Stimulated activated CD8-positive, alpha-beta memory T cell treated with anti-CD3 and anti-CD28 coated beads, Interleukin-4, amount 100 ng/mL, for 48 hours (primary cell): ENCODE results near the gene ETFDH.
"Not testable (repeated sequence)": the region's sequence is repeated elsewhere in the genome, so short reads cannot be mapped to it uniquely, and the experiment has no call there.

Source experiments
- DNase-seq: peaks from one replicate; pipeline ENCODE4 v3.0.0-alpha.2; 2020

Gene ETFDH

GRCh38 chr4:158681629-158682028 is 9.5 kb downstream of the ETFDH start:
- DNase-seq = no peak

- no peak for DNase-seq
Measured at GRCh38 chr4:158682066-158682465, 10.0 kb downstream of the ETFDH start.

GRCh38 chr4:158688813-158689212 is 16.7 kb downstream of the ETFDH start:
- no peak for DNase-seq

GRCh38 chr4:158704274-158704673 is 32.2 kb downstream of the ETFDH start:
- no peak for DNase-seq

GRCh38 chr4:158710814-158711213 is 38.7 kb downstream of the ETFDH start:
- no peak for DNase-seq

- DNase-seq = not testable (repeated sequence)
Measured at GRCh38 chr4:158712622-158713021, 40.5 kb downstream of the ETFDH start.

GRCh38 chr4:158714937-158715336 is 42.8 kb downstream of the ETFDH start:
- DNase-seq = no peak

- no peak for DNase-seq
Measured at GRCh38 chr4:158715802-158716201, 43.7 kb downstream of the ETFDH start.

GRCh38 chr4:158721680-158722079 is 49.6 kb downstream of the ETFDH start:
- DNase-seq = no peak

GRCh38 chr4:158722291-158722916 is 50.3 kb downstream of the ETFDH start:
- DNase-seq = no peak

- DNase-seq = peak; percentile 90
Measured at GRCh38 chr4:158722917-158723793, 51.1 kb downstream of the ETFDH start, which contains the start of gene PPID. Gene PPID (minus strand): TSS chr4:158723396. CDS start chr4:158723288, 108 bp downstream.

GRCh38 chr4:158724637-158725036 is 52.5 kb downstream of the ETFDH start:
- DNase-seq = no peak

GRCh38 chr4:158726633-158727032 is 54.5 kb downstream of the ETFDH start:
- DNase-seq = no peak

GRCh38 chr4:158728236-158728635 is 56.1 kb downstream of the ETFDH start:
- DNase-seq = no peak

GRCh38 chr4:158729716-158730559 is 57.8 kb downstream of the ETFDH start:
- DNase-seq = peak; percentile 64

GRCh38 chr4:158738866-158739265 is 66.8 kb downstream of the ETFDH start:
- no peak for DNase-seq

- DNase-seq = no peak
Measured at GRCh38 chr4:158739600-158739999, 67.5 kb downstream of the ETFDH start.

GRCh38 chr4:158741326-158742021 is 69.4 kb downstream of the ETFDH start:
- DNase-seq = no peak

- DNase-seq = not testable (repeated sequence)
Measured at GRCh38 chr4:158746537-158746936, 74.4 kb downstream of the ETFDH start.

GRCh38 chr4:158750379-158750778 is 78.3 kb downstream of the ETFDH start:
- DNase-seq = no peak

- DNase-seq = no peak
Measured at GRCh38 chr4:158754385-158755180, 82.5 kb downstream of the ETFDH start.

- not testable (repeated sequence) for DNase-seq
Measured at GRCh38 chr4:158755819-158756218, 83.7 kb downstream of the ETFDH start.
